DMS114 treated with DMSO at 0.1 percent for 48 hours (cell line): ENCODE data around the gene RILPL1.
"Not testable (repeated sequence)": the region's sequence is repeated elsewhere in the genome, so short reads cannot be mapped to it uniquely, and the experiment has no call there.

ENCODE experiments used
- DNase-seq: peaks from one replicate; lab custom pipeline; 2025; ENCODE audit not compliant: unreplicated experiment; lab: John Stamatoyannopoulos, UW

The RILPL1 gene

DNA sequence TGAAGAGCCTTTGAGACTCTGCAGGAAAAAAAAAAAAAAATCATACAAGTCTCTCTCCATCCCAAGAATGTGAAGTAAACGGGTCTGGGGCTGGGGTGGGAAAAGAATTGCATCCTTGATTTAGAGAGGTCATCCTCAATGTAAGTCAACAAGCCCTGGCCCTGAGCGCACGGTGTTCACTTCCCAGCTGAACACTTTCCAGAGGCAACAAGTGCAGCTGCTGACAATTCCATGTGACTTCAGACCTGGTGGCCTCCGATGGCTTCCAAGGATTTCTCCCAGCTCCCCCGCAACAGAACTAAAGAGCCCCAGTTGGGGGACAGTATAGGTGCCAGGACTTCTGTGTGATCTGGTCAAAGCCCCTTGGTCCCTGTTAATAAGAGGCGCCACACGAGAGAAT is 2.4 kb downstream of the RILPL1 start:
- DNase-seq, result no peak

DNA sequence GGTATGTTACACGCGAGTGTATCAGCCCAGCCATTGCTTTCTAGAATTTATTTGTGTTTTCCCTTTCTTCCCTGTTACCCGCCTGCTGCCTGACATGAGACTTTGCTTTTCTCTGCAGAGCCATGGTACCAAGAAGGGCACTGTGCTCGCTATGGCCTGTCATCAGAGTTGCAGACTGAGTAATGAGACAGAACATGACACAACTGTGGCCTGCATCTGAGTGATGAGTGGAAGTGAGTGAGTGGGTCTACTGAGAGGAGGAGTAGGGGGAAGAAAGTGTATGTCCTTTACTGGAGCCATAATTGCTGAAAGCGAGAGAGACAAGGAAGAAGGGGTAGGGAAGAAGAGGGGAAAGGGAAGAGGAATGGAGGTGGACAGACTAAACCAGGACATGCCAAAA is 2.9 kb downstream of the RILPL1 start:
- no peak for DNase-seq

DNA sequence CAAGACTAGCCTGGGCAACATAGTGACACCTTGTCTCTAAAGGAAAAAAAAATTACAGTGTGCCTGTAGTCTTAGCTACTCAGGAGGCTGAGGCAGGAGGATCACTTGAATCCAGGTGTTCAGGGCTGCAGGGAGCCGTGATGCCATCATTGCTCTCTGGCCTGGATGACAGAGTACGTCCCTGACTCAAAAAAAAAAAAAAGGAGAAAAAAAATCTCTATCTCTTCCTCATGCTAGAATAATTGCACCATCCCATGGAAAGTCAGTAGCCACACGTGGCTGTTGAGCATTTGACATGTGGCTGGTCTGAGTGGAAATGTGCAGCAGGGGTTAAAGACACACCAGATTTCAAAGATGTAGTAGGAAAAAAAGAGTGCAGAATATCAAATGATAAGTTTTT is 3.8 kb downstream of the RILPL1 start:
- DNase-seq, result no peak

DNA sequence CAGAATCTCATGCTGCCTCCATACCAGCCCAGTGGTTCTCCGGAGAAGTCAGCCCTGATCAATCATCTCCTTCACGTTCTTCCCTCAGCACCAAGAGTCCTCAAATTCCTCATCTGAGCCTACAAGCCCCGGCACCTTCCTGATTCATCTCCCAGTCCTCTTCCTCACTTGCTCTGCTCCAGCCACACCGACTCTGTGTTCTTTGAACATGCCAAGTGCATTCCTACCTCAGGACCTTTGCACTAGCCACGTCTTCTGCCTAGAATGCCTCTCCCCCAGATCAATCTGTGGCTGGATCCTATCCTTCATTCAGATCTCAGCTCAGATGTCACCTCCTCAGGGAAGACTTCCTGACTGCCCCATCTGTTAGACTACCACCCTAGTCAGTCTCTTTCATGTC is 4.7 kb downstream of the RILPL1 start:
- DNase-seq, result no peak

DNA sequence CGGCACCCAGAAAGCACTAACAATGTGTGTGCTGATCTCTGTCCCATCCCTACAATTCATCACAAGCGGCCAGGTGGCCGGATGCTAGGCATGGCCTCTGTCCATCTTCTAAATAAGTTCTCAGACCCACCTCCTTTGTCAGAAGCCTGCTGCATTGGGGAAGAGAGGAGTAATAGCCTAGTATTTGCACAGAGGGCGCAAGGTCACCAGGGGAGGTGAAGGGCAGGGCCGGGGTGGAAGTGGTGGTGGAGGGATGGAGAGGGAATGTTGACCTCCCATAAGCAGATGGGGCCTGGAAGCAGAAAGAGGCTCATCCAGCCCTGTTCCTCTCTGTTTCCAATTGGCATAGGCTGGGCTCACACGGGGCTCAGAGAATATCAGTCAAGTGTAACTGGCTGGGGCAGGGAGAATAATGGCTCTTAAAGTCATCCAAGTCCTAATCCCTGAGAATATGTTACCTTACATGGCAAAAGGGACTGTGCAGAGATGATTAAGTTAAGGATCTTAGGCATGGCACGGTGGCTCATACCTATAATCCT is 6.9 kb downstream of the RILPL1 start:
- no peak for DNase-seq

DNA sequence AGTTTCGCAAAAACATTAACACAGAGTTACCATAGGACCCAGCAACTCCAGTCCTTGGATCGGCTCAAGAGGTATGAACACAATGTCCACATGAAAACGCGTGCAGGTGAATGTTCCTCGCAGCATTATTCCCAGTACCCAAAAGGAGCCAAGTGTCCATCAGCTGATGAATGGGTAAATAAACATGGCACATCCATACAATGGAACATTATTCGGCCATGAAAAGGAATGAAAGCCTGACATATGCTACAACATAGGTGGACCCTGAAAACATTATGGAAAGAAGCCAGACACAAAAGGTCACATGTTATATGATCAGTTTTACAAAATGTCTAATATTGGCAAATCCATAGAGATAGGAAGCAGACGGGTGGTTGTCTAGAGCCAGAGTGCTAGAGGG is 9.1 kb downstream of the RILPL1 start:
- no peak for DNase-seq

DNA sequence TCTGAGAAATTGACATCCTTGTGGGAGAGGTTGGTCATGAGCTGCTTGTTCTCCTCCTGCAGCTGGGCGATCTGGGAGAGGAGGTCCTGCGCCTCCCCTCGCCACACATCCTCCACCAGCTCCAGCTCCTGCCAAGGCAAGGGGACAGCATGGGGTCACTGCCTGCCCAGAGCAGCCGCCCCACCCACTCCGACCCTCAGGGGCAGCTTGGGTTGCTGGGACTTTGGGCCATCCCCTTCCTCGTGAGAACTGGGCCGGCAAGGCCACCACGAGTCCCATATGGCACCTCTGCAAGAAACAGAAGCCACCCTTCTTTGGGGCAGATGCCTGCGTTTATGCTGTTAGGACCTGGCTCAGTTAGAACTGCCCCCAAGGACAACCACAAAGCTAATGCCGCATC is 10.0 kb downstream of the RILPL1 start:
- no peak for DNase-seq

DNA sequence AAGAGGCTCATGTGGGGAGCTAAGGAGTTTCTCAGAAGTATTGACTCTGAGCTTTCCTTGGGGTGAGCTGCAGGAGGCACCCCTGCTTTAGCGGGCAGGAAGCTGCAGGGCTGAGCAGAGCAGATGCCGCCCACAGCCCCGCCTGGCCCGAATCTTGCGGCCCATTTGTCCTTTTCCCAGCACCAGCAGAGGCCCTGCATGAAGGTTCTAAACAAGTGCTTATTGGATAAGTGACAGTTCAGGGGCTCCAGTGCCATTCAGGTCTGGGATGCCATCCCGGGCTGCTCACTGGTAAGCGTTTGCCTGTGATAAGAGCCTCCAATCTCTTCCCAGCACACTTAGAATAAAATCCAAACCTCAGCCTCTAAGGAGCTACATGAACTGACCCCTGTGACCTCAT is 11.4 kb downstream of the RILPL1 start:
- no peak for DNase-seq

DNA sequence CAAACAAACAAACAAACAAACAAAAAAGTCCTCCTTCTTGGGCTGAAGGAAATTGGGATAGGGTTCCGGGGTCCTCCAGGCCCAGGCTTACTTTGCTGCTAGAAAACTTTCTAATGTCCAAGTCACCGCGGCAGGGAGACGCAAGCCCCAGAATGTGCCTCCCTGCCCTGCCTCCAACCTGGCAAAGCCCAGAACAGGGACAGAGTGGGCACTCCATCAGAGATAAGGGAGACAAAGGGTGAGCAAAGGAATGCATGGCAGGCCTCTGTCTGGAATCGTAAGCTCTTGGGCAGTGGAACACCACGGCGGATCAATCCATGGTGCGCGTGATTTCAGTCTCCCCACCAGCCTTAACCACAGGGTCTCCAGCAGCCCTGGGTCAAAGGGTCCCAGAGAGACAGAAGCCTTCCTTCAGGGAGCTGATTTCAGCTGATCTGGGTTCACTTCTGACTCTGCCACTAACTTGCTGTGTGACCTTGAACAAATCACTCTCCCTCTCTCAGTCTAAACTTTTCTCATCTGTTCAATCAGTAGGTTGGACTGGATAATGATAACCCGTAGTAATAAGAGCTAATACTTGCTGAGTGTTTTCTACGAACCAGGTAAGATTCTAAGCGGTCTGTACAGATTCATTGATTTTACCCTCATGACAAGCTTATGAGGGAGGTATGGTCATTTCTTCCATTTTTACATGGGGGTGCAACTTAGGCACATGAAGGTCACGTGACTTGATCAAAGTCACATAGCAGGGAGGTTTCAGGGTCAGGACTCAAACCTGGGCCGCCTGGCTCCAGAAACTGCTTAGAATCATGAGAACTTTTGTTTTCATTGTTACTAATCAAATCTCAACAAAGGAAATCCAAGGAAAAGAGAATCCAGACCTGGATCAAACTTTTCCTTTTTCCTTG is 12.7 kb downstream of the RILPL1 start:
- no peak for DNase-seq

DNA sequence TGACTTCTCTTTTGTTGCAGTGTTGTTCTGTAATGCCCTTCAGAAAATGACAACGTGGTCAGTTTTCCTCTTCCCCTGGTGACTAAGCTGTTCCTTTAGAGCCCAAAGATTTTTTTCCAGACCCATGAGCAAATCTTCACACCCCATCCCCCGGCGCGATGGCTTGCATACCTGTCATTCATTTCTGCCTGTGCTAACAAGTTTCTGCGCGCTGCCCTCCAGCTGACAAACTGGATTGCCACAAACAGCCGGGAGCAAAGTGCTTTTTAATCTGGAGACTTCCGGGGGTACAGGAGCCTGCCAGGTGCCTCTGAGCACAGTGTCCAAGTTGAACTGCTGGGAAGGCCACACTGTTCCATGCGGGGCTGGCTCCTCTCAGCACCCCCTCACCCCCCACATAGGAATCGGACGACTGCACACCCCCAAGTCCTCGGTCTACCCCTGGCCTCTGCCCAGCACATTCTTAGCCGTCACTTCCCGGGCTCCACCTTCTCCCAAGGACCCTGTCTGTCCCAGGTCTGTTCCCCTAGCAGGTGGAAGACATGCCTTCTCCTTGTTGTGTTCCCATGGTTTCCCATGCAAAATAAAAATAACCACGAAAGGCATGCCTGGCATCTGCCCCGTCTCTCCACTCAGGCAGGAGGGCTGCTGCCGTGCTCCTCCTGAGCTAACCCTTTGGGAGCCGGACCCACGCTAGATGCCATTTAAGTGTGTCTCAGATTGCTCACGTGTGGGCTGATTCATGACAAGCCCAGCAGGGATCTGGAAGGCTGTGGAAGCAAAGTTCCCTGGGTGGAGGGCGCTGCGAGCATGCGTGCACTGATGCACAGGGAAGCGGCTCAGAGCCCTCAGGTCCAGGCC is 14.1 kb downstream of the RILPL1 start:
- no peak for DNase-seq

DNA sequence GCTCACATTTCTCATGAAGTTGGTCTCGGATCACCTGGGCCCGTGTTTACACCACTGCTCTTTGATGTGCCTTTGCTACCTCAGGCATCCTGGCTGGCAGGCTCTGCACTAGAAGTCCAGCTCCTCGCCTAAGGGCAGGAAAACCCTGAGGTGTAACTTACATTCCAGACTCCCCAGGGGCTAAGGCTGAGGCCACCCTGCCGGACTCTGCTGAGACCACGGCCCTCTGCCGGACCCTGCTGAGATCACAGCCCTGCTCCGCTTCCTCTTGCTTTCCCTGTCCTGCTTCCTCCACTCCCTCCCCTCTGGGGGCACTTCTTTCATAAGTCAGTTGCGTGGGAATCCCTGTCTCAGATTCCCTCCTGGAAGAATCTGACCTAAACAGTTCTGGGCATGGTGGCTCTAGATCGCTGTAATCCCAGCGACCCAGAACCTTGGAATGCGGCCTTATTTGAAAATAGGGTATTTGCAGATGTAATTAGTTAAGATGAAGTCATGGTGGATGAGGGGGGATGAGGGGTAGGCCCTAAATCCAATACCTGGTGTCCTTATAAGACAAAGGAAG is 17.2 kb downstream of the RILPL1 start:
- no peak for DNase-seq

DNA sequence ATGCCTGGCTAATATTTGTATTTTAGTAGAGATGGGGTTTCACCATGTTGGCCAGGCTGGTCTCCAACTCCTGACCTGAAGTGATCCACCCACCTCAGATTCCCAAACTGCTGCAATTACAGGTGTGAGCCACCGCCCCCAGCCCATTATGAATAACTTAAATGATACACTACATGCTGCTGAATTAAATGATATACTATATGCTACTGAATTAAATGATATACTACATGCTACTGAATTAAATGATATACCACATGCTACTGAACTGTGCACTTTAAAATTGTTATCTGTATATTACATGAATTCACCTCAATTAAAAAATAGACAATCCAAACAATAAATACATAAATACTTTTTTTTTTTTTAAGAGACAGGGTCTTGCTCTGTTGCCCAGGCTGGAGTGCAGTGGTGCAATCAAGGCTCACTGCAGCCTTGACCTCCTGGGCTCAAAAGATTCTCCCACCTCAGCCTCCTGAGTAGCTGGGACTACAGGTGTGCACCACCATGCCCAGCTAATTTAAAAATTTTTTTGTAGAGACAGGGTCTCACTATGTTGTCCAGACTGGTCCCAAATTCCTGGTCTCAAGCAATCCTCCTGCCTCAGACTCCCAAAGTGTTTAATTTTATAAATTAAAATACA is 18.8 kb downstream of the RILPL1 start:
- DNase-seq, result not testable (repeated sequence)

DNA sequence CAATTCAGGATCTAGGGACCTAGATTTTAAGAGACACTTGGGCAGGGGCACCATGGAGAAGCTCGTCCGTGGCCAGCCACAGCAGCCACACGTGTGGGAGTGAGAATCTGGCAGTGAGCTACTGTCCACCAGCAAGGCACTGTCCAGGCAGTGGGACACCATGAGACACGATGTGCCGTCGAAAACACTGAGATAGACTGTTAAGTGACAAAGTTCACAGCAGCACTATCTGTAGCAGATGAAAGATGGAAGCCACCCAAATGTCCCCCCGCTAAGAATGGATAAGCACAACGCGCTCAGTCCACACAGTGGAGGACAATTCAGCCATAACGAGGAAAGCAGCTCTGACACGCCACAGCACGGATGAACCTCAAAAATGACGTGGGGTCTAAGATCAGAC is 19.7 kb downstream of the RILPL1 start:
- no peak for DNase-seq

DNA sequence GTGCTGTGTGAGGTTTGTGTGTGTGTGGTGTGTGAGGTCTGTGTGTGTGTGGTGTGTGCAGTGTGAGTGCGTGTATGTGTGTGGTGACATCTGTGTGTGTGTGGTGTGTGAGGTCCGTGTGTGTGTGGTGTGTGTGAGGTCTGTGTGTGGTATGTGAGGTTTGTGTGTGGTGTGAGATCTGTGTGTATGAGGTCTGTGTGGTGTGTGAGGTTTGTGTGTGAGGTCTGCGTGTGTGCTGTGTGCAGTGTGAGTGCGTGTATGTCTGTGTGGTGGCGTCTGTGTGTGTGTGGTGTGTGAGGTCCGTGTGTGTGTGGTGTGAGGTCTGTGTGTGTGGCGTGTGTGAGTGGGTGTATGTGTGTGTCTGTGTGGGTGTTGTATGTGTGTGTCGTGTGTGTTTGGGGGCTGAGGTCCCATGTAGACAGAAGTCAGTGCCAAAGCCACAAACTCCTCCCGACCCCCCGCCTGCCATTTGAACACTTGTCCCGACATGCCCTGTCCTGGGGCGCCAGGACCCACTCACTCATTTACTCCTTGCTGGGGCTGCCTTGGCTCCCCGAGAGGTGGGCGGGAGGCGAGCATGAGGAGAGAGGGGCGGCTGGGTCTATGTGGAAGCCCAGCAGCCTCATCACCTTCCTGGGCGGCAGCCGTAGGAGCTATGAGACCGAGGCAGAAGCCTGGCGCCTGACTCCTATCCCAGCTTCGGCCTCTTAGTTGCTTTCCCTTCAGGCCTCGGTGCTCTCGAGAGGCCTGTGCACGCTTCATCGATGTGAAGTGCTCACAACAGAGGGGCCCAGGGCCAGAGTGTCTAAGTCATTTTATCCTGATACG is 20.5 kb downstream of the RILPL1 start:
- DNase-seq, result peak; percentile 51

DNA sequence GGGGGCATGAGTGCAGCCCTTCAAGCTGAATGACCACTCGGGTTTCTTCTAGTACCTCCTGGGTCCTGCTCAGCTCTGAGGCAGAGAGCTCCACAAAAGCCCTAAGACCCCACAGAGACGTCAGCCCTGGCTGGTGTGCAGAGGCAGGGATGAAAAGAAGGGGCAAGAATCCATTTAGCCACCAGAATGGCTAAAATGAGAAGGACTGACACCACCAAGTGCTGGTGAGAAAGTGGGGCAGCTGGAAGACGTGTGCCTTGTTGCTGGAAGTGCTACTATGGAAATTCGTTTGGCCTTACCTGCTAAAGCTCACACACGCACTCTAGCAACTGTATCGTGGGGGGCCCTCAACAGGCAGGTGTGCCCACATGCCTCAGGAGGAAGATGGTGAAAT is 26.7 kb downstream of the RILPL1 start:
- DNase-seq, result no peak

DNA sequence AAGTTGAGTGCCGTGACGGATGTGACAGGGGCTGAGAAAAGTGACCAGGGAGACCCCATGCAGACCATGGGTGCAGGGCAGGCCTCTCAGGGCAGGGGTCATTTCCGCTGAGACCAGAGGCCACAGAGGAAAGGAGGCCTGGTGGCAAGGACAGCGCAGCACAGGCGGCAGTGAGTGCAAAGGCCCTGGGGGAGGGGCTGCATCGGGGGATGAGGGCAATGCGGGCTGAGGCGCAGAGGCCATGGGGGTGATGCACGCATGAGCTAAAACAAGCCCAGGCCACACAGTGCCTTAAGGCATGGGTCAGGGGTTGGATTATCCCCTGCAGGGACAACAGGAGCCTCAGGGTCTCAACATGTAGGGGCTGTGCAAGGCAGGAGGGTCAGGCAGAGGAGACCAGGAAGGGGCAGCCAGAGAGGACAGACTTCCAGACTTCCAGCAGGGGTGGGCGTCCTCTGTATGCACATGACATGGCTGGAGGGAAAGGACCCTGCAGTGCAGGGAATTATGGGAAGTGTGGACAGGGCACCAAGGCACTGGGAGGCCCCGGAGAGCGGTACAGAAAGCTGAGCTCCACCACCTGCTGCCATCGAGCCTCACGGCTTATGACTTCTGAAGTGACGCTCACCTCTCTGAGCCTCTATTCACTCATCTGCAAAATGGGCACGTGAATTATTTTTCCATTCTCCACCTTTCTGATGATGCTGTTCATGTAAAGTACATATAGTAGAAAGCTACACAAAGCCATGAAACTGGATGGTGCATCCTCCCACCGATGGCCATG is 27.3 kb downstream of the RILPL1 start:
- DNase-seq, result no peak

DNA sequence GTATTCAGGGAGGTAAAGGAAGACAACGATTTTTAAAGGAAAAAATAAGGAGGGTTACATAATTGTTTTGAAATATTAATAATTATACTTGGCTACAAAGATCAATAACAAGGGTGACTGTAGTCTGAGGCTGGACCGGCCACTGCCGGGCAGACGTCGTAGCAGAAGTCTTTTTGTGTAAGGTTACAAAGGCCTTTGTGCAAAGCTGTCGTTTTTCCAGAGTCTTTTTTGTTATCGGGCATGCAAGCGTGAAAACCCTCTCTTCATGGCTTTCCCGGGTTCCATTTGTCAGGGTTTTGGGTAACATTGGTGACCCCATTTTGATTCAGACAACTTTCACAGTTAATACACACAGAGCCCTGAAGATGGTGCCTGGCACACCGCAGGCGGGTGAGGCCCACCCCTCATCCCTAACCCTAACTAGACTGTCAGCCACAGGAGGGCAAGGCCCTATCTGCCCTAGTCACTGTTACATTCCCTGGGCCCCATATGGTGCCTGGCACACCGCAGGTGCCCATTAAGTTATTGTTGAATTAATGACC is 31.3 kb downstream of the RILPL1 start:
- no peak for DNase-seq

DNA sequence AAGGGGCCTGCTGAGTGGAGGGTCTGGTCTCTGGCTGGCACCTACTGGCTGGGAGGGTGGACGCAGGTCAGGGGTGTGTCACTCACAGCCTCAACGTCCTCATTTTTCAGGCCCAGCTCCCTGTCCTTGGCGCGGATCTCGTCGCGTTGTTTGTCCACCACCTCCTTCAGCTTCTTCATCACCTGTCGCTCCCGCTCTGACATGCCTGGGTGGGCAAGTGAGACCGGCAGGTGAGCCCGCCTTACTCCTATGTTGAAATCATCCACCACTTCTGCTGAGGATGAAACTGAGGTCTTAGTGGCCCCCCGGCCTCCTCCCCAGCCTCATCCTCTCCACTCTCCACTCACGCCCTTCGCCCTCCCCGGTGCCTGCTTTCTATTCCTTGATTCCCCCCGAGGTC is 34.2 kb downstream of the RILPL1 start:
- no peak for DNase-seq

DNA sequence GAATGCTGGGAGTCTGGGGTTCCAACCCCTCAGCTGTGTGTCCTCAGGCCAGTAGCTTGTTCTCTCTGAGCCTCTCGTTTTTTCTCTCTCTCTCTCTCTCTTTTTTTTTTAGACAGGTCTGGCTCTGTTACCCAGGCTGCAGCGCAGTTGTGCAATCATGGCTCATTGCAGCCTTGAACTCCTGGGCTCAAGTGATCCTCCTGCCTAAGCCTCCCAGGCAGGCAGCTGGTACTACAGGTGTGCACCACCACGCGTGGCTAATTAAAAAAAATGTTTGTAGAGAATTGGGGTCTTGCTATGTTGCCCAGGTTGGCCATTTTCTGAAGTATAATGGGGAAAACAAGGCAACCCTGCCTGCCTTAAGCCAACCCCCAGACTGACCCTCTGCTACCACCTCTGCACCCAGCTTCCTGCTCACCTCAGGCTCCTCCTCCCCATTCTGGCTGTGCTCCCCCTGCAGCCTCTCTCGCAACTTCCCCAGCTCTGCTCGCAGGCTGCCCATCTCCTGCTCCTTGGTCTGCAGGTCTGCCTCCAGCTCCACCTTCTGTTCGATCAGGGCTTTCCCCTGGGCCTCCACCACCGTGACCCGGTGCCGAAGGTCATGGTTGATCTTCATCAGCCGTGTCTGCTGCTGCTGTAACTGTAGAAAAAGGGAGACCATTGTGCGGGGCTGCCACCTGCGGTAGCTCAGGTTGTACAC is 35.2 kb downstream of the RILPL1 start:
- no peak for DNase-seq
